HPDE6-E6E7 (cell line): ENCODE results near the gene MLX.
"Not testable (repeated sequence)": the region's sequence is repeated elsewhere in the genome, so short reads cannot be mapped to it uniquely, and the experiment has no call there.

ENCODE experiments used
- DNase-seq: peaks from one replicate; pipeline ENCODE4 v3.0.0; 2011; ENCODE audit warnings: missing footprints; ENCODE audit errors: extremely low spot score

Gene MLX

DNA sequence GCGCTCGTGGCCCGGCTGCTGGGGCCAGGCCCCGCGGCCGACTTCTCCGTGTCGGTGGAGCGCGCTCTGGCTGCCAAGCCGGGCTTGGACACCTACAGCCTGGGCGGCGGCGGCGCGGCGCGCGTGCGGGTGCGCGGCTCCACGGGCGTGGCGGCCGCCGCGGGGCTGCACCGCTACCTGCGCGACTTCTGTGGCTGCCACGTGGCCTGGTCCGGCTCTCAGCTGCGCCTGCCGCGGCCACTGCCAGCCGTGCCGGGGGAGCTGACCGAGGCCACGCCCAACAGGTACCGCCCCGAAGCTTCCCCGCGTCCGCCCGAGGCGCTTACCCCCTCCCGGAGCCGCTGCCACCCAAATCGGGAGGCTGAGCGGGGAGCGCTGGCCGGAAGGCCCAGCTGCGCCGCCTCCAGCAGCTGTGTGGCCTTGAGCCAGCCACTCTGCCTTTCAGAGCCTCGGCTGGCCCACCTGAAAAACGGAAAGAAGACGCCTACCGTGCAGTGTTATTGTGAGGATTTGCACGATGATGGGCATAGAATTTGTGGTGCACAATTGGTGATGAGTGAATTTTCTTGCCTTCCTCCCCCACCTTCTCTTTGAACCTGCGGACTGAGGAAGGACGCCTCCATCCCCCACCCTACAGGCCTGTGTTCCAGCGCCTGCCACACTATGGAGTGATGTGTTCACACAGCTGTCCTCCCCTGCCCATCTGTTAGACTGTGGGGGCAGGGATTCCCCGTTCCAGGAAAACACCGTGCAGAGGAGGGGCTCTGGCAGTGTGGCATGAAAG, 30.3 kb upstream of the MLX start:
- DNase-seq, result peak; percentile 81

DNA sequence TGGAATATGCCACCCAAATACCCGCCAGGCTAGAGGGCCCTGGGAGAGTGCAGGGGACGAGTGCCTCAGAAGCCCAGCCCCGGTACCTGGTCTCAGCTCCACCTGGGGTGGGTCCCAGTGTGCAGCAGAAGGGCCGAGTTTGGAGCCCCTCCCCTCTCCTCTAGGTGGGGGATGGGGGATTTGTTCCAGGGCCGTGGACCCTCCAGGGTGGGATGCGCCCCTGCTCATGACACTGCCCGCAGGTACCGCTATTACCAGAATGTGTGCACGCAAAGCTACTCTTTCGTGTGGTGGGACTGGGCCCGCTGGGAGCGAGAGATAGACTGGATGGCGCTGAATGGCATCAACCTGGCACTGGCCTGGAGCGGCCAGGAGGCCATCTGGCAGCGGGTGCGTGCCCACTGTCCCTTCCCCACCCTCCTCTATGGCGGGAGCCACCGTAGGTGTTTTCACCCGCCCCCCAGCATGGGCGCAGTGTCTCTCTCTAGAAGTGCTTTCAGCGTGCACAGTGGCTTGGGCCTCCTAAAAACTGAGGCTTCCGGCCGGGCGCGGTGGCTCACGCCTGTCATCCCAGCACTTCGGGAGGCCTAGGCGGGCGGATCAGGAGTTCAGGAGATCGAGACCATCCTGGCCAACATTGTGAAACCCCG, 29.6 kb upstream of the MLX start:
- no peak for DNase-seq

DNA sequence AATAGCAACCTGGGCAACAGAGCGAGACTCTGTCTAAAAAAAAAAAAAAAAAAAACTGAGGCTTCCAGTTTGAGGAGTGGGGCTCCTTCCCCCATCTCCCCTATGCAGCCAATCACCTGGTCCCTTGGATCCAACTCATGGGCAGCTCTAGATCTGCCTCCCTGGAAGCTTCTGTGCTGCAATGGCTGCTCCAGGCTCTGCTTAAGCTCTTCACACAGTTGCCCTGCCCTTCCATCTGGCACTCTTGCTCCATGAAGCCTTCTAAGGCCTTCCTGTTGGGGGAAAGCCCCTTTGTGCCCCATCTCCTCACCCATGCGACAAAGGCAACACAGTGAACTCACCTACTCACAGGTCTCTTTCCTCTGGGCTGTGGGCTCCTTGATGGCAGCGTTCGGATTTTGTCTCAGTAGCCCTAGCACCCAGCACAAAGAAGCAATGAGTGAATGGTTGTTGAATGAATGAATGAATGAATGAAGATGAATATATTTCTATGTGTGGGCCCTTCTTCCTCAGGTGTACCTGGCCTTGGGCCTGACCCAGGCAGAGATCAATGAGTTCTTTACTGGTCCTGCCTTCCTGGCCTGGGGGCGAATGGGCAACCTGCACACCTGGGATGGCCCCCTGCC, 29.0 kb upstream of the MLX start:
- DNase-seq, result no peak

DNA sequence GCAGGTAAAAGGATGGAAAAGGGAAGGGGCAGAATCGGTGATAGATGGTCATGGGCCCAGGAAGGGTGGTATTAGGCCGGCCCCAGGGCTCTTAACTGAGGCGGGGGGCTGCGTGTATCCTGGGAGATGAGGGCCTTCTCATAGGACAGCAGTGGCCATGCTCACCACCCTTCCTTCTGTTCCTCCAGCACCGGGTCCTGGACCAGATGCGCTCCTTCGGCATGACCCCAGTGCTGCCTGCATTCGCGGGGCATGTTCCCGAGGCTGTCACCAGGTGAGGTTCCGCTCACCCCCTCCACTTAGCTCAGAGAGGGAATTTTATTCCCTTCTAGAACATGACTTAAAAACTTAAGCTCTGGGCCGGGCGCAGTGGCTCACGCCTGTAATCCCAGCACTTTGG, 28.4 kb upstream of the MLX start:
- DNase-seq, result no peak

DNA sequence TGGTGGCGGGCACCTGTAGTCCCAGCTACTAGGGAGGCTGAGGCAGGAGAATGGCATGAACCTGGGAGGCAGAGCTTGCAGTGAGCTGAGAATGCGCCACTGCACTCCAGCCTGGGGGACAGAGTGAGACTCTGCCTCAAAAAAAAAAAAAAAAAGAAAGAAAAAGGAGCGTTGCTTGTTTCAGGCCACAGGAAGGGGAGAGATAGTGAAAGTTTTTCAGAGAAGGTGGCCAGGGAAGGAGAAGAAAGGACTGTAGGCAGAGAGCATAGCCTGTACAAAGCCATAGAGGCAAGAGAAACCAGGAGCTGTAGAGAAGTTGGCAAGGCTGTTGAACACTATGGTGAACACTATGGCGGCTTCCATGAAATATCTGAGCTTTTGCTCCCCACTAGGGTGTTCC, 26.3 kb upstream of the MLX start:
- not testable (repeated sequence) for DNase-seq

DNA sequence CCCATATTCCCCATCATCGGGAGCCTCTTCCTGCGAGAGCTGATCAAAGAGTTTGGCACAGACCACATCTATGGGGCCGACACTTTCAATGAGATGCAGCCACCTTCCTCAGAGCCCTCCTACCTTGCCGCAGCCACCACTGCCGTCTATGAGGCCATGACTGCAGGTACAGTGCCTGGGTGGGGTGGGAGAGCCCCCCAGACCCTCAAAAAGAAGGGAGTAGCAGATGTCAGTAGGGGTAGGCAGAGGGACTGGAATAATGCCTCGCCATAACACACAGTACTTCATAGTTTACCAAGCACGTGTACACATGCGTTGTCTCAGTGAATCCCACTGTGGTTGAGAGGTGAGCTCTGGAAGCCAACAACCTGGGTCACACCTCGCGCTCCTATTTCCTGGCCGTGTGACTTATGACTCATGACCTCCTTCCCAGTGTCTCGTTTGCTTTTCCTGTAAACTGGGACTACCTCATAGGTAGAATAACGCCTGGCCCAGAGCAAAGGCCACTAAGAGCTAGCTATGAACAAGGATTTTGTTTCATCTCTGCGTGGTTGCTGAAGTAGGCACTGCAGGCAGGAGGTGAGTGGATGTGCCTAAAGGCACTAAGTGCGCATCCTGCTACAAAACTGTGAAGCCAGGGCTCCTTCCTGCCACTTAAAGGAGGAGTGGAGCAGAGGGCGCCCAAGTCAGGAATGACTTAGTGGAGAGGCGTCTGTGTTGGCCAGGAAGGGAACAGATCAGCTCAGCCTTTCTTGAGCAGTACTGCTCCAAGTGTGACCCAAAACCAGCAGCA, 25.7 kb upstream of the MLX start:
- no peak for DNase-seq

DNA sequence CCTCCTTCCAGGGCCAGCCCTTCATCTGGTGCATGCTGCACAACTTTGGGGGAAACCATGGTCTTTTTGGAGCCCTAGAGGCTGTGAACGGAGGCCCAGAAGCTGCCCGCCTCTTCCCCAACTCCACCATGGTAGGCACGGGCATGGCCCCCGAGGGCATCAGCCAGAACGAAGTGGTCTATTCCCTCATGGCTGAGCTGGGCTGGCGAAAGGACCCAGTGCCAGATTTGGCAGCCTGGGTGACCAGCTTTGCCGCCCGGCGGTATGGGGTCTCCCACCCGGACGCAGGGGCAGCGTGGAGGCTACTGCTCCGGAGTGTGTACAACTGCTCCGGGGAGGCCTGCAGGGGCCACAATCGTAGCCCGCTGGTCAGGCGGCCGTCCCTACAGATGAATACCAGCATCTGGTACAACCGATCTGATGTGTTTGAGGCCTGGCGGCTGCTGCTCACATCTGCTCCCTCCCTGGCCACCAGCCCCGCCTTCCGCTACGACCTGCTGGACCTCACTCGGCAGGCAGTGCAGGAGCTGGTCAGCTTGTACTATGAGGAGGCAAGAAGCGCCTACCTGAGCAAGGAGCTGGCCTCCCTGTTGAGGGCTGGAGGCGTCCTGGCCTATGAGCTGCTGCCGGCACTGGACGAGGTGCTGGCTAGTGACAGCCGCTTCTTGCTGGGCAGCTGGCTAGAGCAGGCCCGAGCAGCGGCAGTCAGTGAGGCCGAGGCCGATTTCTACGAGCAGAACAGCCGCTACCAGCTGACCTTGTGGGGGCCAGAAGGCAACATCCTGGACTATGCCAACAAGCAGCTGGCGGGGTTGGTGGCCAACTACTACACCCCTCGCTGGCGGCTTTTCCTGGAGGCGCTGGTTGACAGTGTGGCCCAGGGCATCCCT, 23.5 kb upstream of the MLX start:
- DNase-seq, result no peak

DNA sequence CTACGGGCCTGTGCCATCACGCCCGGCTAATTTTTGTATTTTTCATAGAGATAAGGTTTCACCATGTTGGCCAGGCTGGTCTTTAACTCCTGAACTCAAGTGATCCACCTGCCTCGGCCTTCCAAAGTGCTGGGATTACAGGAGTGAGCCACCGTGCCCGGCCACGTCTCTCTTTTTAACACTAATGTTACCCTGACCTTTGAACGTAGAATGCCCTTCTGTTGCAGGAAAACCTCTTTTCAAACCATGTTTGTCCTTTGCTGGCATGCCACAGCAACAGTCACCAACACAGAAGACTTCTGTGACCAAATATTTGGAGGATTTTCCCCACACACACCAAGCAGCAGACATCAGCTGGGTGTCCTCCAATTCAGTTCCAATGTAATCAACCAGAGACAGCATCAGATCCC, 22.0 kb upstream of the MLX start:
- DNase-seq, result no peak

DNA sequence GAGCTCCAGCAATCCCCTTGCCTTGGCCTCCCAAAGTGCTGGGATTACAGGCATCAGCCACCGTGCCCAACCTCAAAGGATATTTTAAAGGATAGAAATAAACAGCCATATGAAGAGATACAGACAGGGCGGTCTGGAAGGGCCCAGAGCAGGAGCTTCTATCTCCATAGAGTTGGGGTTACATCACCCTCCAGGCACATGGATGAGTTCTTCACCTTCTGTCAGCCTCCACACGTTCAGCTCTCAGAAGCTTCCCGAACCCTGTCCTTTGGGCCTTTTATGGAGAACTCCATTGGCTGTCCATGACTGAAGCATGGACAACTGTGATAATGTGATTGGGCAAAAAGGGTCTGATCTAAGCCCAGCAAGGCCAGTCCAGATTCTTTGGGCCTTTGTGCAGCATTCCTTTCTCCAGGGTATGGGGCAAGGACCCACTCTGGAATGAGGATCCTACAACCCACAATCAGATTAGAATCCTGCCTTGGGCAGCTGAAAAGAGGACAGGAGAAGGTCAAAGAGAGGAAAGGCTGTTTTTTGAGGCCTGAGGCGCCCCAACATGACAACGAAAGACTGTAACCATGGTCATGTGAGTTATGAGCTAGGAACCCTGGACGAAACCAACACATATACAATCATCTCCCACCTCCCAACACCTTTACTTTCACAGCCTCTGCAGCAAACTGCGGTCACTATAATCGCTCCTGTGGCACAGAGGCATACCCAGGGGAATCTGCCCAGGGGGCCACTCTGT, 21.0 kb upstream of the MLX start:
- DNase-seq, result not testable (repeated sequence)

DNA sequence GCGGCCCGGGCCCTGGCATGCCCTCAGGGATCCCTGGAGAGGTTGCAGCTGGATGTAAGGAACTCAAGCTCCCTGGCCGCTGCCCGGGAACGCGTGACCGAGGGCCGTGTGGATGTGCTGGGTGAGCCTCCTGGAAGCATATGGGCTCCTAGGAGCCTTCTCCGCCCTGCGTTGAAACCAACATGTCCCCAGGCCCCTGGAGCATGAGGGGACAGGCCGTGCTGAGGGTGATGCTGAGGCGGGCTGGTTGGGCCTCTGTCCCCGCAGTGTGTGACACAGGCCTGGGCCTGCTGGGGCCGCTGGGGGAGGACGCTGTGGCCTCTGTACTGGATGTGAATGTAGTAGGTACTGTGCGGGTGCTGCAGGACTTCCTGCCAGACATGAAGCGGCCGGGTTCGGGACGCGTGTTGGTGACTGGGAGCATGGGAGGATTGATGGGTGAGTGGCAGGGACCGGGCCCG, 19.9 kb upstream of the MLX start:
- DNase-seq, result no peak

DNA sequence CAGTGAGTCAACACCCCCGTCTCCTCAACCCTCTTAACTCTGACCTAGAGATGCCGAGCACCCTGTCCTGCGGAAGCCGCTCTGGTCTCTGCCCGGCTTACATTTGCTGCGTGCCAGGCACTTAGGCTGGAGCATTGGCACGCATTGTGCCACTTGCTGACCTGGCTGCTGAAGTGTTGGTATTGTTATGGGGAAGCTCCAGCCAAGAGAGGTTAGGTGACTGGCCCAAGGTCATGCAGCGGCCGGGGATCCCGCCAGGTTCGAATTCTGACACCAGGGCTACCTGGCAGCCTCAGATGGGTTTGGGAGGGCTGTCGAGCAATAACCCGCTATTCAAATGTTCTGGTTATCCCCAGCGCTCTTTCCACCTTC, 19.2 kb upstream of the MLX start:
- DNase-seq, result no peak

DNA sequence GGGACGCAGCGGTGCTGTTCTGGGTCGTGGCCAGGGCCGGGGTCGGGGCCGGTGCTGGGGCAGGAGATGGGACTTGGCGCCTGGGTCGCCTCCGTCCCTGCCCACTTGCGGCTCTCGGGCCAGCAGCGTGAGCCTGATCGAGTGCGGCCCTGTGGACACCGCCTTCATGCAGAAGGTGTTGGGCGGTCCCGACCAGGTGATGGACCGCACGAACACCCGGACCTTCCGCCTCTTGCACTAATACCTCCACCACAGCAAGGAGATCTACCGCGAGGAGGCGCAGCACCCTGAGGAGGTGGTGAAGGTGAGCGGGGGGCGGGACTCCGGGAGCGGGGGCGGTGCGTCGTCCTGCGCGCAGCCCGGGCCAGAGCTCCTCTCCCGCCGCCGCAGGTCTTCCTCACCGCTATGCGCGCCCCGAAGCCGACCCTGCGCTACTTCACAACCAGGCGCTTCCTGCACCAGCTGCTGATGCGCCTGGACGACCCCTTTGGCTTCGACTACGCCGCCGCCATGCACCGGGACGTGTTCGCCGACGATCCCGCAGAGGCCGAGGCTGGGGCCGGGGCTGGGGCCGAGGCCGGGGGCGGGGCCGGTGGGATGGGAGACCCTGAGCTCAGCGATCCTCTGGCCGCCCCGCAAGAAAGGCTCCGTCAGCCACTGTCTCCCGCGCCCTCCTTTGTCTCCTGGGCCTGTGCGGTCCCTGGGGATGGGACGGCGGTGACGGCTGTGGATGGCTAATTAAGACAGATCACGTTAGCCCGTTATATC, 18.6 kb upstream of the MLX start:
- peak; percentile 84 for DNase-seq

DNA sequence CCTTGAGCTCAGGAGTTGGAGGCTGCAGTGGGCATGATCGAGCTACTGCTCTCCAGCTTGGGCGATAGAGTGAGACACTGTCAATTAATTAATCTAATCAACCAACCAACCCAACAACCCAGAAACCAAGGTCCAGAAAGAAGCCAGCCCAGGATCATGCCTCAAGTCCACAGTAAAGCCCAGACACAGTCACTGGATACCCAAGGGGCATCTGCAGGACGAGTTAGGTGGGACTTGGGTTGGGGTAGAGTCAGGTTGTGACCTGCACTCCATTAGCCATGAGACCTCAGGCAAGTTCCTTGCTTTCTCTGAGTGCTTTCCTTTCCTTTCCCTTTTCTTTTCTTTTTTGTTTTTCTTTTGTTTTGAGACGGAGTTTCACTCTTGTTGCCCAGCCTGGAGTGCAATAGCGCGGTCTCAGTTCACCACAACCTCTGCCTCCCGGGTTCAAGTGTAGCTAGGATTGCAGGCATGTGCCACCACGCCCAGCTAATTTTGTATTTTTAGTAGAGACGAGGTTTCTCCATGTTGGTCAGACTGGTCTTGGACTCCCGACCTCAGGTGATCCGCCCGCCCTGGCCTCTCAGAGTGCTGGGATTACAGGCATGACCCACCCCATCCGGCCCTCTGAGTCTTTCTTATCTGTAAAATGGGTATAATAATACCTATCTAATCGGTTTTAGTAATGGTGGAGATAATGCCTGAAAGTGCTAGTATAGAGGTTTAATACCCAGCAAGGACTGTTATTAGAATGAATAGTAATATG, 17.7 kb upstream of the MLX start:
- no peak for DNase-seq

DNA sequence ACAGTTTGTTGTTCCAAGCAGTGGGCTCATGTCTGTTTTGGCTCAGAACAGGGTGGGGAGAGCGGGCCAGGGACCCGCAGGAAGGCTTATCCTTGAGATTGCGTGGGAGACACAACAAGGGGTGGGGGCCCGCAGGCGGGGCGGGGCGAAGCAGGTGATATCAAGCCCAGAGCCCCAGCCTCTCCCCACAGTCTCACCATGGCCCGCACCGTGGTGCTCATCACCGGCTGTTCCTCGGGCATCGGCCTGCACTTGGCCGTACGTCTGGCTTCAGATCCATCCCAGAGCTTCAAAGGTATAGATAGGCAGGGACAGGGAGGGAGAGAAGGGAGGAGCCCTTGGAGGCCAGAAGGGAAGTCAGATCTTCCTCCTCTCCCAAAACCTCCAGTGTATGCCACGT, 14.2 kb upstream of the MLX start, which contains the start of gene HSD17B1:
Gene HSD17B1 (plus strand): TSS at position 188 of the 400 bp plus-strand sequence. CDS start 11 bp downstream, at position 199.
- not testable (repeated sequence) for DNase-seq

DNA sequence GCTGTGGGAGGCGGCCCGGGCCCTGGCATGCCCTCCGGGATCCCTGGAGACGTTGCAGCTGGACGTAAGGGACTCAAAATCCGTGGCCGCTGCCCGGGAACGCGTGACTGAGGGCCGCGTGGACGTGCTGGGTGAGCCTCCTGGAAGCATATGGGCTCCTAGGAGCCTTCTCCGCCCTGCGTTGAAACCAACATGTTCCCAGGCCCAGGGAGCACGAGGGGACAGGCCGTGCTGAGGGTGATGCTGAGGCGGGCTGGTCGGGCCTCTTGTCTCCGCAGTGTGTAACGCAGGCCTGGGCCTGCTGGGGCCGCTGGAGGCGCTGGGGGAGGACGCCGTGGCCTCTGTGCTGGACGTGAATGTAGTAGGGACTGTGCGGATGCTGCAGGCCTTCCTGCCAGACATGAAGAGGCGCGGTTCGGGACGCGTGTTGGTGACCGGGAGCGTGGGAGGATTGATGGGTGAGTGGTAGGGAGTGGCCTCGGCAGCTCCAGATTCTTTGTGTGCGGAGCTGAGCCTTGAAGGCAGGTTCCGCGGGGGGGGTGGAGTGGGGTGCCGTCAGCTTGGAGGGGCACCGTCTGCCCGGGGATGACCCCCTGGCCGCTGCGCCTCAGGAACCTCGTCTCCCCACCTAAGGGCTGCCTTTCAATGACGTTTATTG, 13.6 kb upstream of the MLX start:
- DNase-seq, result peak; percentile 72

DNA sequence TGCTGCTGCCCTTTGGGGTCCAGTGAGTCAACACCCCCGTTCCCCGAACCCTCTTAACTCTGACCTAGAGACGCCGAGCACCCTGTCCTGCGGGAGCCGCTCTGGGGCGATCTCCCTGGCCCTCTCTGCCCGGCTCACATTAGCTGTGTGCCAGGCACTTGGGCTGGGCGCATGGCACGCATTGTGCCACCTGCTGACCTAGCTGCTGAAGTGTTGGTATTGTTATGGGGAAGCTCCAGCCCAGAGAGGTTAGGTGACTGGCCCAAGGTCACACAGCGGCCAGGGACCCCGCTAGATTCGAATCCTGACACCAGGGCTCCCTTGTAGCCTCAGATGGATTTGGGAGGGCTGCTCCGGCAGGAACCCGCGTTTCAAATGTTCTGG, 13.0 kb upstream of the MLX start:
- no peak for DNase-seq

DNA sequence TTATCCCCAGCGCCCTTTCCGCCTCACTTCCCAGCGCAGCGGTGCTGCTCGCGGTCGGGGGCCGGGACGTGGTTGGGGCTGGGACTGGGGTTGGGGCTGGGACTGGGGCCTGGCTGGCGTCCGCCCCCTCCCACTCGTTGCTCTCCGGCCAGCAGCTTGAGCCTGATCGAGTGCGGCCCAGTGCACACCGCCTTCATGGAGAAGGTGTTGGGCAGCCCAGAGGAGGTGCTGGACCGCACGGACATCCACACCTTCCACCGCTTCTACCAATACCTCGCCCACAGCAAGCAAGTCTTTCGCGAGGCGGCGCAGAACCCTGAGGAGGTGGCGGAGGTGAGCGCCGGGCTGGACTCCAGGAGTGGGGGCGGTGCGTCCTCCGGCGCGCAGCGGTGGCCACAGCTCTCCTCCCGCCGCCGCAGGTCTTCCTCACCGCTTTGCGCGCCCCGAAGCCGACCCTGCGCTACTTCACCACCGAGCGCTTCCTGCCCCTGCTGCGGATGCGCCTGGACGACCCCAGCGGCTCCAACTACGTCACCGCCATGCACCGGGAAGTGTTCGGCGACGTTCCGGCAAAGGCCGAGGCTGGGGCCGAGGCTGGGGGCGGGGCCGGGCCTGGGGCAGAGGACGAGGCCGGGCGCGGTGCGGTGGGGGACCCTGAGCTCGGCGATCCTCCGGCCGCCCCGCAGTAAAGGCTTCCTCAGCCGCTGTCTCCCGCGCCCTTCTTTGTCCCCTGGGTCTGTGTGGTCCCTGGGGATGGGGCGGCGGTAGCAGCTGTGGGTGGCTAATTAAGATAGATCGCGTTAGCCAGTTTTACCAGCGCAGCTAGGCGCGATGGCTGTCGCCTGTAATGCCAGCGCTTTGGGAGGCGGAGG, 12.4 kb upstream of the MLX start:
- no peak for DNase-seq
